Neutrophil (primary cell): ENCODE data around the gene SLC35A5.
"Not testable (repeated sequence)": the region's sequence is repeated elsewhere in the genome, so short reads cannot be mapped to it uniquely, and the experiment has no call there.

ENCODE experiments used
- H3K27ac ChIP-seq: fragments of 200-600 bp; sonication (generic); 2 replicates; pipeline ENCODE4 v1.5.1; 2016; ENCODE audit warnings: mild to moderate bottlenecking, moderate library complexity
- H3K27me3 ChIP-seq: fragments of 200-600 bp; sonication (generic); 2 replicates; pipeline ENCODE4 v1.6.0; 2016; ENCODE audit warnings: mild to moderate bottlenecking
- H3K36me3 ChIP-seq: fragments of 200-600 bp; sonication (generic); 2 replicates; pipeline ENCODE4 v1.5.1; 2017
- H3K4me1 ChIP-seq, 2 experiments: fragments of 200-600 bp in 1 of 2; sonication (generic) in 1 of 2; 1 replicate in 1 of 2; 2 replicates in 1 of 2; pipeline versions ENCODE4 v1.5.1 to v1.6.1; 2013 to 2016; ENCODE audit warnings: low read depth in 1 of 2, low read length in 1 of 2, mild to moderate bottlenecking in 1 of 2, moderate library complexity in 1 of 2; ENCODE audit not compliant: control insufficient read depth in 1 of 2, insufficient read depth in 1 of 2
- H3K4me3 ChIP-seq, 2 experiments: fragments of 200-600 bp in 1 of 2; sonication (generic) in 1 of 2; 1 replicate in 1 of 2; 2 replicates in 1 of 2; pipeline ENCODE4 v1.5.1; 2013 to 2016; ENCODE audit warnings: low read depth in 1 of 2, low read length in 1 of 2, mild to moderate bottlenecking in 1 of 2, moderate library complexity in 1 of 2
- H3K9me3 ChIP-seq: fragments of 200-600 bp; sonication (generic); 2 replicates; pipeline ENCODE4 v1.5.1; 2016
- CTCF ChIP-seq: fragments of 200-600 bp; sonication (generic); IDR thresholded peaks from 2 replicates; pipeline ENCODE4 v1.5.1; 2016; ENCODE audit warnings: antibody characterized with exemption

Gene SLC35A5

GRCh38 chr3:112555535-112556170, 6.2 kb upstream of the SLC35A5 start:
- TF ChIP-seq CTCF, result no peak
- Histone ChIP-seq H3K4me3 (peak overlapping the region; percentile 35 to 37), H3K27ac (peak overlapping the region; percentile 60), H3K27me3 (no peaks in the 10 kb centered on the region), H3K9me3 (no peaks in the 10 kb centered on the region), H3K4me1 (peaks cover 70 to 75% of the 10 kb centered on the region in 2 experiments), H3K36me3 (no peaks in the 10 kb centered on the region)

GRCh38 chr3:112557976-112558375, 3.9 kb upstream of the SLC35A5 start:
- Histone ChIP-seq H3K27ac (peak overlapping the region; percentile 93), H3K4me1 (peaks cover 78 to 79% of the 10 kb centered on the region in 2 experiments)
- TF ChIP-seq CTCF, result no peak

GRCh38 chr3:112560307-112560706, 1.5 kb upstream of the SLC35A5 start:
- Histone ChIP-seq H3K27me3 (no peaks in the 10 kb centered on the region), H3K9me3 (no peaks in the 10 kb centered on the region), H3K4me3 (peak overlapping the region; percentile 88 to 99), H3K4me1 (peaks cover 69 to 71% of the 10 kb centered on the region in 2 experiments), H3K36me3 (no peaks in the 10 kb centered on the region), H3K27ac (peak overlapping the region; percentile 93)
- TF ChIP-seq CTCF, result no peak

More at GRCh38 chr3:112557976-112558375, 3.9 kb upstream of the SLC35A5 start:
- H3K4me3 ChIP-seq, result peak overlapping the region; percentile 37 to 38
- H3K9me3 ChIP-seq, result no peaks in the 10 kb centered on the region
- H3K27me3 ChIP-seq, result no peaks in the 10 kb centered on the region
- H3K36me3 ChIP-seq, result no peaks in the 10 kb centered on the region

GRCh38 chr3:112560721-112561483, 943 bp upstream of the SLC35A5 start:
- Histone ChIP-seq H3K4me3 (peak overlapping the region; percentile 88 to 99), H3K4me1 (peaks cover 63 to 65% of the 10 kb centered on the region in 2 experiments)
- no peak for TF ChIP-seq CTCF

DNA sequence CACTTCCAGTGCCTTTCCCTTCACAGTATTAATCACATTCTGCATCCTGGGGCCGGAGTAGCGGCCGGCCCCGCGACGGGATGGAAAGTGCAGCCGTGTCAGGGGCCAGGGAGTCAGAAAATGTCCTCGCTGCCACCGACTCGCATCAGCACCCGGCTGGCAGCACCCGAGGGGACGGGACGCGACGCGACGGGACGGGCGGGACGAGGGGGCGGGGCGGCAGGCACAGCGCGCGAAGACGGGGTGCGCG, 436 bp upstream of the SLC35A5 start:
- Histone ChIP-seq H3K4me1 (peaks cover 59 to 62% of the 10 kb centered on the region in 2 experiments), H3K27ac (peak overlapping the region; percentile 93), H3K9me3 (no peaks in the 10 kb centered on the region), H3K4me3 (peak overlapping the region; percentile 88 to 99), H3K27me3 (no peaks in the 10 kb centered on the region), H3K36me3 (no peaks in the 10 kb centered on the region)
- TF ChIP-seq CTCF, result no peak

More at GRCh38 chr3:112560721-112561483, 943 bp upstream of the SLC35A5 start:
- no peaks in the 10 kb centered on the region for H3K27me3 ChIP-seq
- peak overlapping the region; percentile 93 for H3K27ac ChIP-seq
- H3K36me3 ChIP-seq, result no peaks in the 10 kb centered on the region
- no peaks in the 10 kb centered on the region for H3K9me3 ChIP-seq

GRCh38 chr3:112564247-112564939, 2.5 kb downstream of the SLC35A5 start:
- peak overlapping the region; percentile 93 for H3K27ac ChIP-seq
- not testable (repeated sequence) for H3K36me3 ChIP-seq, H3K9me3 ChIP-seq, H3K4me3 ChIP-seq, H3K27me3 ChIP-seq
- peaks cover 52 to 54% of the 10 kb centered on the region in 2 experiments for H3K4me1 ChIP-seq
